HG03342 (cell line): ENCODE data around the gene CYP8B1.
A peak's percentile ranks its signal among the peaks of the same experiment; 100 is the strongest.
"Not testable (repeated sequence)": the region's sequence is repeated elsewhere in the genome, so short reads cannot be mapped to it uniquely, and the experiment has no call there.

Experiments used
- ATAC-seq: cut with Tn5 transposase; IDR thresholded peaks from one replicate; pipeline ENCODE4 v1.9.1; 2021; ENCODE audit warnings: mild to moderate bottlenecking, moderate library complexity; ENCODE audit not compliant: unreplicated experiment

CYP8B1 gene

DNA sequence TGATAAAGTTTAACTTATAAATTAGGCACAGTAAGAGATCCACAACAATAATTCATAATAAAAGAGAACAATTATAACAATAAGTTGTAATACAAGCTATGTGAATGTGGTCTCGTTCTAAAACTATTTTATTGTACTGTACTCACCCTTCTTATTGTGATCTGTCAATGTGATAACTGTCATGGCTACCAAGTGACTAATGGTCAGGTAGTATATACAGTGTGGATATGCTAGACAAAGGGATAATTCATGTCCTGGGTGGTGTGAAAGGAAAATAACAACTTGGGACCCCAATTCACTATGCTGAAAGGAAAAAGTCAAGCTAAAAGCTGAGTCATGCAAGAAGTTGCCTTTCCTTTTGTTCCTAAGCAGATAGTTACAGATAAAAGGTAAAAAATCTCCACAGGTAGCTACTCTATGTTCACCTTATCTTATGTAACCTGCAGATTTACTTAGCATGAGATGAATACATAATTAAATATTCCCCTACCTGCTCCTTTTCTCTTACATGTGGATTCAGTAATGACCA is 10.7 kb upstream of the CYP8B1 start:
- no peak for ATAC-seq

DNA sequence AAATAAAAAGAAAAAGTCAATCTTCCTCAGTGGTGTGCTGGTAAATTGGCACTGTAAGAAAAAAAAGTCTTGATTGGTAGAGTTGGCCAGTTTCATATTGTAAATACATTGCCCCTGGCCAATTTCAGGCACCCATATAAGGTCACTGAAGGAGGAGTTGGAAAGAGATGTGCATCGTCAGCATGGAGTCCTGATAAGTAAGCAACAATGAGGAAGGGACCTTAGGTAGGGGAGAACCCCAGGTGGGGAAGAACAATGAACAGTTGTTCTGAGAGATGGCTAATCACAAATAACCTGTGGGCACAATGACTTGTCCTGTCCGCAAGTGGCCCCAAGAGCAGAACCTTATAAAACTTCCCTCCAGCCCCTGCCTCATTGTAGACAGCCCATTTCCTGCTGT is 8.6 kb upstream of the CYP8B1 start:
- ATAC-seq: no peak

DNA sequence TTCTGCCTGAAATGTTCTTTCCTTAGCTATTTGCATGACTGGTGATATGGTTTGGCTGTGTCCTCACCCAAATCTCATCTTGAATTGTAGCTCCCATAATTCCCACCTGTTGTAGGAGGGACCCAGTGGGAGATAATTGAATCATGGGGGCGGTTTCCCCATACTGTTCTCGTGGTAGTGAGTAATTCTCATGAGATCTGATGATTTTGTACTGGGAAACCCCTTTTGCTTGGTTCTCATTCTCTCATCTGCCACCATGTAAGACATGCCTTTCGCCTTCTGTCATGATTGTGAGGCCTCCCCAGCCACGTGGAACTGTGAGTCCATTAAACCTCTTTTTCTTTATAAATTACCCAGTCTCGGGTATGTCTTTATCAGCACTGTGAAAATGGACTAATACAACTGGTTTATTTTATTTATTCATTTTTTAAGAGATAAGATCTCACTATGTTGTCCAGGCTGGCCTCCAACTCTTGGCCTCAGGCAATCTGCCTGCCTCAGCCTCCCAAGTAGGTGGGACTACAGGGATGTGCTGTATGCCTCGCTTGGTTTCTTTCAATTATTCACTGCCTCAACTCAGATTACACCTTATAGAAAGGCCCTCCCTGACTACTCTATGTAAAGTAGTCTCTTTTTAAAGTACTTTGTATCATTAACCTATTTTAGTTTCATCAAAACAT is 7.7 kb upstream of the CYP8B1 start:
- ATAC-seq: not testable (repeated sequence)

DNA sequence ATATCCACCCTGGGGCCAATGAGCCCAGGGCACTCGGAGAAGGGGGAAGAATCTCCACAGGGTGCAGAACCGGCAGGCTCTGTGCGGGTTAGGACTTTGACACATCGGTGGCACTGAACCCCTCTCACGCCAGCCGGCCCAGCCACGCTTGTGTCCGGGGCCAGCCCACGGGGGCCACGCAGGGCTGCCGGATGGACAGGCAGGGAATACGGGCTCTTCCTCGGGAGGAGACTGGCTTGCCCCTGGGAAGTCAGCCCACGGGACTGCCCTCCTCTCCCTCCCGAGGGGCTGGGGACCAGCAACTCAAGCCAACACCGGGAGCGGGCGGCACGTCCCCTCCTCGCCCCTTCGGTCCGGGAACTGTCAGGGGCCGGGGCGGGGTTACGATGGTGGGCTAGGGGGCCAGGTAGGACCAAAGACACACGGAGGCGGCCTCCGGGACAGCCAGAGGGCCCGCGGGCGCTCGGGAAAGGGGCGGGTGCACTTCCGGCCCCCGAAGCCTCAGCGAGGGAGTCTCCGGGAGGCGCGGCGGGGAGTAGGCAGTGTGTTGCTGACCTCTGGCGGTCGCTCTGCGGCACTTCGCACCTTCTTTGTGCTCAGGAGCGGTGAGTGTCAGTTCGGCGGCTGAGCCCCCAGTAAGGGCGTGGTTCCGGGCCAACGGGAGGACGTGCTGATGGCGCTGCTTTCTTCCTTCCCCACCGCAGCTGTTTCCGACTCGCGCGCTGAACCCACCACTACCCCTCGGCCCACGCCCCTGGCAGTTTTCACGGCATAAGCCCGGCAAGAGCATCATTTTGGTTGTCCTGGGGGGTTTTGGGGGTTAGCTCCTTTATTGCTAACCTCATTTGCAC is 5.1 kb upstream of the CYP8B1 start:
- ATAC-seq: peak; percentile 98

DNA sequence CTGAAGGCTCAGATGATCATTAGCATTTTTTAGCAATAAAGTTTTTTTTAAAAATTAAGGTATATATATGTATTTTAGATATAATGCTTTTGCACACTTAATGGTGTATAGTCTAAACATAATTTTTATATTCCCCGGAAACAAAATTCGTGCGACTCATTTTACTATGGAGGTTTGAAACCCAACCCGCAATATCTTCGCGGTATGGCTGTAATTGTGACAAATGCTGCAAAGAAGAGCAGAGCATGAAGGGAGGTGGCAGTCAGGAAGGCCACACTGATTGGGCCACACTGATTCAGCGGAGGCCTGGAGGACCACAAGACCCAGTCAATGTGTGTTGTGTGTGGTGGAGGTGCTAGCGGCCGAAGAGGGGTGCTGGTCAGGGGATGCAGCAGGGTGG is 4.5 kb upstream of the CYP8B1 start:
- no peak for ATAC-seq

- ATAC-seq: no peak
These were observed 2.2 kb upstream of the CYP8B1 start for GRCh38 chr3:42877881-42878280.

DNA sequence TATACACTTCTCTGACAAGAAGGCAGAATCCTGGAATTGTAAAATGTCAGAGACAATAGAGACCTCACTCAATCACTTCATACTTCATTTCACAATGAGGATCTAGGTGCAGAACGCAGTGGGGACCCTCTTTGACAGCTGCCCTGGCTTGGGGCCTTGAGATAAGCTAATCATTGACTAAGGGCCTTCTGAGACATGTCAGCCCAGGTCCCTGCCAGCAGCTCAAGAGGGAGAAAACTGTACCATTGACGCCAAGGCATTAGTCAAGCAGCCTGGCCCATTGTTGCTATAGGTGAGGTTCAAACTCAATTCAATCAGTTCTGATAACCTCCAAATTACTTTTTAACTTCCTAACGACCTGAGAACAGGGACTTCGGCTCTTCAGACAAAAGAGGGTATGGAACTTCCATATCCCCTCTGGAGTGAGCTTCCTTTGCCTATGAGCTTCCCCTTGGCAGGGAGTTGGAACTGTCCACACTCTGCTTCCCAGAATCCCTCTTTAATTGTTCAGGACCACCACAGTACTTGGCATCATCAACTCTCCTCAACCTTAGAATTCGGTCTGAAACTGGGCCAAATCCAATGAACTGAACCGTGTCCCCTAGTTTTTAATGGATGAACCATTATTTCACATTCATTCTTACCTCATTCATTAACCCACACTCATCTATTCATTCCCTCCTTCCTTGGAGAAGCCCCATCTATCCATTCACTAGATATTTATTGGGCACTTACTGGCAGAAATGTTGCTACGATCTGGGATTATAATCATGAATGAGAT is 1.5 kb upstream of the CYP8B1 start:
- ATAC-seq: no peak

- ATAC-seq: no peak
These were observed 722 bp upstream of the CYP8B1 start for GRCh38 chr3:42876401-42876800.

GRCh38 chr3:42874749-42875148 is 930 bp downstream of the CYP8B1 start:
- no peak for ATAC-seq

- no peak for ATAC-seq
These were observed 2.3 kb downstream of the CYP8B1 start for GRCh38 chr3:42873221-42873982.

GRCh38 chr3:42872718-42873117 is 3.0 kb downstream of the CYP8B1 start:
- no peak for ATAC-seq

- ATAC-seq: no peak
These were observed 4.0 kb downstream of the CYP8B1 start for GRCh38 chr3:42871592-42872196.

GRCh38 chr3:42868841-42869240 is 6.8 kb downstream of the CYP8B1 start:
- ATAC-seq: no peak

GRCh38 chr3:42867138-42867537 is 8.5 kb downstream of the CYP8B1 start:
- ATAC-seq: no peak

DNA sequence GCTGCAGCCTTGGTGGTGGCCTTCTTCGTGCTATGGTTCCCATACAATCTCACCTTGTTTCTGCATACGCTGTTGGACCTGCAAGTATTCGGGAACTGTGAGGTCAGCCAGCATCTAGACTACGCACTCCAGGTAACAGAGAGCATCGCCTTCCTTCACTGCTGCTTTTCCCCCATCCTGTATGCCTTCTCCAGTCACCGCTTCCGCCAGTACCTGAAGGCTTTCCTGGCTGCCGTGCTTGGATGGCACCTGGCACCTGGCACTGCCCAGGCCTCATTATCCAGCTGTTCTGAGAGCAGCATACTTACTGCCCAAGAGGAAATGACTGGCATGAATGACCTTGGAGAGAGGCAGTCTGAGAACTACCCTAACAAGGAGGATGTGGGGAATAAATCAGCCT is 10.4 kb downstream of the CYP8B1 start:
- no peak for ATAC-seq

GRCh38 chr3:42864321-42864950 is 11.2 kb downstream of the CYP8B1 start:
- no peak for ATAC-seq

GRCh38 chr3:42856544-42856943 is 19.1 kb downstream of the CYP8B1 start:
- ATAC-seq: no peak

- ATAC-seq: no peak
These were observed 19.9 kb downstream of the CYP8B1 start for GRCh38 chr3:42855547-42856380.

DNA sequence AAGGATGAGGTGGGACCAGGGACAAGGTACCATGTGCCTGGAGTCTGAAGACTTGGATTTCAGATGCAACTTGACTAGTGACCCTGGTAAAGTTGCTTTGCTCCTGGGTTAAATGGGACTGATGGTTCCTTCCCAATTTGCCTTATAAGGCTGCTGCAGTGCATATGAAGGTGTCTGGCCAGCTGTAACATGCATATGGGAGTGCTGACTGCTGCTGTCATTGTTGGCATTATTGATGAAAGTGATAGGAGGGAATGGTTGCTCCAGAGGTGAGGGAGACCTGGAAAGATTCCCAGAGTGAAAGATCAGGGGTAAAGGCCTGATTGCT is 20.5 kb downstream of the CYP8B1 start:
- no peak for ATAC-seq
